Measurements from ENCODE around the gene CADM2.

DNA sequence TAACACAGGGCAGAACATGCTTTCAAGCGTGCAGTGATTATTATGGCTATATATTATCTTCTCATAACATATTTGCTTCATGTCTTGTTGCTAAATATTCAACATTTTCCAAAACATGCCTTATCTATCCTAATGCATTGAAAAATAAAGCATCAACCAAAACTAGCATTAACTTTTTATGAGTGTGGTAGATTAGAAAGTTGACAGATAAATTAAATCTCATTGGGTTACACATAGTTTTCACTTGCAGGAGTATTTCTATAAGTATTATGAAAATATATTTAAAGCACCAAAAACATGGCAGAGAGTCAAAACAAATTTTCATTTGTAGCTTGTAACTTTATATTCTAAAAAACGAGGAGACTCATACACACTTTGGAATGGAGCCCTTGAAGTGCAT lies 141.5 kb downstream of the CADM2 start:
- TF ChIP-seq, protein P1, sequence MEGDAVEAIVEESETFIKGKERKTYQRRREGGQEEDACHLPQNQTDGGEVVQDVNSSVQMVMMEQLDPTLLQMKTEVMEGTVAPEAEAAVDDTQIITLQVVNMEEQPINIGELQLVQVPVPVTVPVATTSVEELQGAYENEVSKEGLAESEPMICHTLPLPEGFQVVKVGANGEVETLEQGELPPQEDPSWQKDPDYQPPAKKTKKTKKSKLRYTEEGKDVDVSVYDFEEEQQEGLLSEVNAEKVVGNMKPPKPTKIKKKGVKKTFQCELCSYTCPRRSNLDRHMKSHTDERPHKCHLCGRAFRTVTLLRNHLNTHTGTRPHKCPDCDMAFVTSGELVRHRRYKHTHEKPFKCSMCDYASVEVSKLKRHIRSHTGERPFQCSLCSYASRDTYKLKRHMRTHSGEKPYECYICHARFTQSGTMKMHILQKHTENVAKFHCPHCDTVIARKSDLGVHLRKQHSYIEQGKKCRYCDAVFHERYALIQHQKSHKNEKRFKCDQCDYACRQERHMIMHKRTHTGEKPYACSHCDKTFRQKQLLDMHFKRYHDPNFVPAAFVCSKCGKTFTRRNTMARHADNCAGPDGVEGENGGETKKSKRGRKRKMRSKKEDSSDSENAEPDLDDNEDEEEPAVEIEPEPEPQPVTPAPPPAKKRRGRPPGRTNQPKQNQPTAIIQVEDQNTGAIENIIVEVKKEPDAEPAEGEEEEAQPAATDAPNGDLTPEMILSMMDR (IDR thresholded peaks at IDR 0.05), result no peak
- no peak for TF ChIP-seq EZH2 (IDR thresholded peaks at IDR 0.05)

Data from neural progenitor cell (in vitro differentiated cells).